Cardiac fibroblast (primary cell): Measurements from ENCODE around the gene RNF157.

ENCODE experiments used
- DNase-seq, 2 donors: peaks; one replicate each; pipeline versions ENCODE4 v3.0.0 to v3.0.0-alpha.2; 2010; ENCODE audit warnings: low read depth in 2 of 2
- H3K4me3 ChIP-seq, 2 donors: replicated peaks in 1 of 2; 1 replicate in 1 of 2; 2 replicates in 1 of 2; pipeline ENCODE4 v1.5.1; 2011; ENCODE audit warnings: low read depth in 2 of 2, low read length in 2 of 2, mild to moderate bottlenecking in 2 of 2, moderate library complexity in 1 of 2
- TF ChIP-seq, protein P1 (sequence below): IDR thresholded peaks from one replicate; pipeline ENCODE4 v1.5.1; 2011; ENCODE audit warnings: low read depth, mild to moderate bottlenecking, low read length, inconsistent platforms

The RNF157 gene

DNA sequence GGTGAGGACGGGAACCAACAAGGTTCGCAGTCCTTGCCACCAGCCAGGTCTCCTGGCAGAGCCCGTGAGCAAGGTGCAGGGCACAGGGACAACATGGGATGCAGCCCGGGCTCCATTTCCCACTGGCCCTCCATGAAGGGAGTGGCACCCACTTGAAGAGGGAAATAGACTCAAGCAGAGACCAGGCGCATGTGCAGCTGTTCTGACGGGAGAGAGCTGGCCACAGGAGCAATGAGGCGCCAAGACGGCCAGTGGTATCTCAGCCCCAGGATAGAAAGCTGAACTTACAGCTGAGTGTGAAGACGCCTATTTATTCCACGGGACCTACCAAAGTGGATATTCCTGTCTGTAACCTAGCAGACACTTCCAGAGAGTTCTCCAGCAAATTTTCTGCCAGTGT, 91.1 kb downstream of the RNF157 start:
- no peak overlapping the region for H3K4me3 ChIP-seq
- DNase-seq, result no peak
- TF ChIP-seq, protein P1, sequence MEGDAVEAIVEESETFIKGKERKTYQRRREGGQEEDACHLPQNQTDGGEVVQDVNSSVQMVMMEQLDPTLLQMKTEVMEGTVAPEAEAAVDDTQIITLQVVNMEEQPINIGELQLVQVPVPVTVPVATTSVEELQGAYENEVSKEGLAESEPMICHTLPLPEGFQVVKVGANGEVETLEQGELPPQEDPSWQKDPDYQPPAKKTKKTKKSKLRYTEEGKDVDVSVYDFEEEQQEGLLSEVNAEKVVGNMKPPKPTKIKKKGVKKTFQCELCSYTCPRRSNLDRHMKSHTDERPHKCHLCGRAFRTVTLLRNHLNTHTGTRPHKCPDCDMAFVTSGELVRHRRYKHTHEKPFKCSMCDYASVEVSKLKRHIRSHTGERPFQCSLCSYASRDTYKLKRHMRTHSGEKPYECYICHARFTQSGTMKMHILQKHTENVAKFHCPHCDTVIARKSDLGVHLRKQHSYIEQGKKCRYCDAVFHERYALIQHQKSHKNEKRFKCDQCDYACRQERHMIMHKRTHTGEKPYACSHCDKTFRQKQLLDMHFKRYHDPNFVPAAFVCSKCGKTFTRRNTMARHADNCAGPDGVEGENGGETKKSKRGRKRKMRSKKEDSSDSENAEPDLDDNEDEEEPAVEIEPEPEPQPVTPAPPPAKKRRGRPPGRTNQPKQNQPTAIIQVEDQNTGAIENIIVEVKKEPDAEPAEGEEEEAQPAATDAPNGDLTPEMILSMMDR, result no peak

DNA sequence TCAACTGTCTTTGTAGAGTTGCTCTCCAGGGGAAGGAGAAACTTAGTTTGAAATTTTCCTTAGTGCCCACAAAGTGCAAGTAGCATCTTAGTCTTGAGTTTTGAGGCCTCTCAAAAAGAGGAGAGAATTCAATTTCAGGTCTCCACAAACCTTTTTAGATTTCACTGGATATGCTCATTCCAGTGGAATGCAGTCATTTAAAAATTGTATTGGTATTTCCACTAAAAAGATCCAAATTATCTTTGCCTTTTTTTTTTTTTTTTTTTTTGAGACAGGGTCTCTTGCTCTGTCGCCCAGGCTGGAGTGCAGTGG, 92.3 kb downstream of the RNF157 start:
- TF ChIP-seq, protein P1, result no peak
- no peak overlapping the region for H3K4me3 ChIP-seq
- no peak for DNase-seq

DNA sequence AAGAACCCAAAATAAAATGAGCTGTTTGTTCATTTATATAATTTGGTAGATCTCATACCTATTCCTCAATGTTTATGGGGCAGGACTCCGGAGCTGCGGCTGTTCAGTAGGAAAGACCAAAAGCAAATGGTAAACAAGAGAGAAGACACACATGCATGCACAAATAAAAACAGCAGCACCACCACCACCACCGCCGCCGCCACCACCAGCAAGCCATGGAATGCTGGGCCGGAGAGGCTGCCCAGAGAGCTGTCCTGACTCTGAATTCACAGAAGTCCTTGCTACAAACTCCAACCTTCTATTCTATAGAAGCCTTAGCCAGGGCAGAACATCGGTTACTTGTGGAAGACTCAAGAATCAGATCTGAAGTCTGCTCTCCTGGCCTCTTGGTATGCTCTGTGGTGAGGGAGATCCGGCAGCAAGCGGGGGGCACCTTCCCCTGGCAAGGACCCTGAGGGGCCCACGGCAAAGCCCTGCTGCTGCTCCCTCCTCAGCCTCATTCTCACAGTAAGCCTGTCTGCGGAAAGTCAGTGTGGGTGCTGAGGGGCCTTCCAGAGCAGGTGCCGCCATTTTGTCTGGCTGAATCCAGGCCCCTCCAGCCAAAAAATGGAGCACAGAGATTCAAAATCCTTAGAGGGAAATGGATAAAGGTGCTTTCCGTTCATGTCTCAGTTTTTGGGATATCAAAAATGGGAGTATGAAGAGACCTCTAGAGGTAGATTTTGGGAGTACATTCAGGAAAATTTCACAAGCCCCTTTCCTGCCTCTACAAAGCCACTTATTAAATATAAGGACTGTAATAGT, 92.9 kb downstream of the RNF157 start:
- TF ChIP-seq, protein P1, result peak; percentile 54
- DNase-seq, result peak; percentile 47 to 55
- H3K4me3 ChIP-seq, result no peak overlapping the region

DNA sequence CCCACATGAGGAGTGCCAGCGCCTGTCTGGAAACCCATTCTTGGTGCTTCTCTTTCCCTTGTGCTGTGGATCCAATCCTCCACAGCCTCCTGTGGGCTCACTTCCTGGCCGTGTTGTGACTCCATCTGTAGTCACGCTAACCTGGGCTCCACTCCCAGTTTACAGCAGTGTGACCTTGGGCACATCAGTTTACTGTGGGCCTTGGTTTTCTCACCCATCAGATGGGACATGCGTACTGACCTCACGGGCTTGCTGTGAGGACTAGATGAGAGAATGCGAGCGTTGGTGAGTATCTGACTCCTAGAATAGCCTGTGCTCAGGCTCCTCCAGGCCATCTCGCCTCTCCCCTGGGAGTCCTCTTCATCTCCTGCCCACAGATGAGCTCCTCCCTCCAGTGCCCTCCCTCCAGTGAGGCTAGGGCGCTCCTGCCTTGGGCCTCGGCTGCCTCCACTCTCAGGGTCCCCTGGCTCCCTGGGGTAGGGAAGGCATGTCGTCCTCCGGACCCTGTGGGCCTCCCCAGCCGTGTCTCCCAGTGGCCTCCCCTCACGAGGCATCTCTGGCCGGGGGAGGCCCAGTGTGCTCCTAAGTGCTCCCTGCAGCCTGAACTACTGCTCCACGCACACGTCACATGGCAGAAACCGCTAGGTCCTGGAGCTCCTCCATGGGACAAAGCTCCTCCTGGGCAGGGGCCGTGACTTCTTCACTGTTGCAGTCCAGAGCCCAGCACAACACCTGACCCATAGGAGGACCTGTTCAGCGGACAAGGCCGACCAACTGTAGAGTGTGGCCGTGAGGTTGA, 94.0 kb downstream of the RNF157 start:
- TF ChIP-seq, protein P1, result no peak
- no peak overlapping the region for H3K4me3 ChIP-seq
- DNase-seq, result peak in 1 of 2 donors; percentile 2

DNA sequence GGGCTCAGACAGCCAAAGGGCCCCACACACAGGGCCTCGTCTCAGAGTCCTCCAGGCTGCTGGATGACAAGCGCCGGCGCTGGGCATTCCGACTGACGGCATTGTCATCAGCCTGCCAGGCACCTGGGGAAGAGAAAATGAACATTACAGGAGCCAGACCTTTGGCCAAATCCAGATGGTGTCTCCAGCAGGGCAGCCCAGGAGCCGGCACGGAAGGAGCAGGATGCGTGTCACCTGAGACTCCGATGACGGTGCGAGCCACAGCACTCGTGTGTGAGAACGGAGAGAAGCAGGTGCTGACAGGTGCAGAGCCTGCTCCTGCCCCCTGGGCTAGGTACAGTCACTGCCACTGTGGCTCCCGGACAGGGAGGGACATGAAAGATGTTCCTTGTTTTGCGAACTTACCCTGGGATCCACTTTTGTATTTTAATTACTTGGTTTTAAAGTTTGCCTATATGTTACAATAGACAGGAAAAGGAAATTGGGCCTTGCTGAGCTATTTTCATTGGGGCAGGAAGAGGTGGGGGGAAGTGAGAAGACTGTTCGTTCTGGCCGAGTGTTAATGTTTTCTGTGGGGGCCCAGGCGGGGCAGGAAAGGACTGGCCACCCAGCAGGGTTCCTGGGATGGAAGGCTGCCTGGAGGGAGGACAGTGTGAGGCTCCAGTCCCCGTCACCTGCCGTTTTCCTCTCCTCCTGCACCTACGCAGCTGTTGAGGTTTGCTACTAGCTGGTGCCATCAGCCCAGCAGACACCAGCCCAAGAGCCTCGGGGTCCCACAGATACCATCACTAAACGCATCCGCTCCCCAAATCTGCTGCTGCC, 94.9 kb downstream of the RNF157 start:
- no peak overlapping the region for H3K4me3 ChIP-seq
- no peak for DNase-seq
- TF ChIP-seq, protein P1, result no peak

DNA sequence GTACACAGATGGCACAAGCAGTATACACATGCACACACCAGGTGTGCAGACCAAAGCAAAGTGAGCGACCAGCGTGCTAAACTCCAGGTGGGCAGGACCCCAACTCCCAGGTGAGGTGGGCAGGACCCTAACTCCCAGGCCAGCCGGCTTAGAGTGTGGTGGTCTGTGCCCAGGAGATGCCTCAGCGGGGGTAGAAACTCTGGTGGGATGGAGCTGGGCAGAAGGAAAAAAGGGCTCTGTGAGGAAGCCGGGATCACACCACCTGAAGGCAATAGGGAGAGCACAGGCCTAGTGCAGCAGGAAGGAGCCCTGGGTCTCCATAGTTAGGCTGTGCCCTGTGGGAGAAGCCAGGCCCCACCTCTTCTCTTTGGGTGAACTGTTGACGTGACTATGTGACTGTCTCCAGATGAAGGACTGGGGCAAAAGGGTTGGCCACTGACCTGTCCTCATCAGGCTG, 97.7 kb downstream of the RNF157 start:
- H3K4me3 ChIP-seq, result no peak overlapping the region
- TF ChIP-seq, protein P1, result no peak
- DNase-seq, result no peak
